CD4-positive, alpha-beta T cell treated with Interleukin-21 for 1 hour (primary cell): ENCODE data around the gene CLEC16A.

Experiments used
- DNase-seq: peaks from one replicate; pipeline ENCODE4 v3.0.0-alpha.2; 2020

Gene CLEC16A

GRCh38 chr16:11023262-11024039, 79.1 kb downstream of the CLEC16A start:
- no peak for DNase-seq

- DNase-seq: no peak
Measured at GRCh38 chr16:11024333-11025053, 80.1 kb downstream of the CLEC16A start.

DNA sequence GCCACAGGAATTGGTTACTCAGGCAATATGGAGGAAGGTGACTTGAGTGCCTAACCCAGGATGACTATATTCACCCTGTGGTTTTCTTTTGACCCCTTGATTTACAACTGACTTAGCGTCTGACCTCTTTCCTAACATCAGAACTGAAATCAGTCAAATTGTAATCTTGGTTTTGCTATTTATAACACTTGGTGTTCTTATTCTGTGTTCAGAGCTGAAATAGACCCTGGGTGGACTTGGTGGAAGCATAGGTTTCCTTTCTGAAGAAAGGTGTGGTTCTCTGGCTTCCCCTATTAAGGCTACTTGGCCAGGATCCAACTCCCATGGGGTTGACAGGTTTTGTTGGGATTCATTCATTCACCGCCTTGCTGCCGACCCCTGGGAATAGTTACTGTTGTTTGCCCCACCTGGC, 80.8 kb downstream of the CLEC16A start:
- DNase-seq: no peak

DNA sequence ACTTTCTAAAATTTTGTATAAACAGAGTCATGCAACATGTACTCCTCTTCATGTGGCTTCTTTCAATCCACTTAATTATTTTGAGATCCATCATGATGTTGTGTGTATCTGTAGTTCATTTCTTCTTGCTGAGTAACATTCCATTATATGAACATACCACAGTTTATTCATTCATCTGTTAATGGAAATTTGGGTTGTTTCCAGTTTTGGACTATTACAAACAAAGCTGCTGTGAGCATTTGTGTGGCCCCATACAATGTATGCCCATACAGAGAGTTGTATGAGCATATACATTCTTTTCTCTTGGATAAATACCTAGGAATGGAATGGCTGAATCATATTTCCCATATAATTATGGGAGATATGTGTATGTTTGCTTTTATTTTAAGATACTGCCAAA, 85.6 kb downstream of the CLEC16A start:
- no peak for DNase-seq

DNA sequence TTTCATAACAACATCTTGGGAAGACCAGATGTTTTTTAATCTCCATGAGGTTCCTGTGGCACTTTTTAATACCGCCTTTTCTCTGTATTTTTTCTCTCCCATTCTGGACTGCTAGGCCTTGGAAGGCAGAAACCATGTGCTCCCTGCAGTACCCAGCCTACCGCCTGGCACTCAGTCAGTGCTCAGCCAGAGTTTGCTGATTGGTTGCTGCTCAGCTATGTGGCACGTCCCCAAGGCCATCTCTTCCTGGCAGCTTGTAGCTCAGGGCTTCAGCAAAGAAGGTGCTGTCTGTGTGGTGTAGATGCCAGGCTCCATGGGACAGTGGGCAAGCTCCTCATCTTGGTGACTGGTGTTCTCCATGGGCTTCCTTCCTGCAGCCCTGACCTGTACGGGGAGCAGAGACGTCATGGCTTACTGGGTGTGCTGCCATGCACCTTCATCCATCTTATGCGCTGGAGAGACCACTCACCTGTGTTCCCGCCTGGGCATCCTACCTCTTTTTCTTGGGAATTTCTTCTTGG, 86.7 kb downstream of the CLEC16A start:
- DNase-seq: no peak

DNA sequence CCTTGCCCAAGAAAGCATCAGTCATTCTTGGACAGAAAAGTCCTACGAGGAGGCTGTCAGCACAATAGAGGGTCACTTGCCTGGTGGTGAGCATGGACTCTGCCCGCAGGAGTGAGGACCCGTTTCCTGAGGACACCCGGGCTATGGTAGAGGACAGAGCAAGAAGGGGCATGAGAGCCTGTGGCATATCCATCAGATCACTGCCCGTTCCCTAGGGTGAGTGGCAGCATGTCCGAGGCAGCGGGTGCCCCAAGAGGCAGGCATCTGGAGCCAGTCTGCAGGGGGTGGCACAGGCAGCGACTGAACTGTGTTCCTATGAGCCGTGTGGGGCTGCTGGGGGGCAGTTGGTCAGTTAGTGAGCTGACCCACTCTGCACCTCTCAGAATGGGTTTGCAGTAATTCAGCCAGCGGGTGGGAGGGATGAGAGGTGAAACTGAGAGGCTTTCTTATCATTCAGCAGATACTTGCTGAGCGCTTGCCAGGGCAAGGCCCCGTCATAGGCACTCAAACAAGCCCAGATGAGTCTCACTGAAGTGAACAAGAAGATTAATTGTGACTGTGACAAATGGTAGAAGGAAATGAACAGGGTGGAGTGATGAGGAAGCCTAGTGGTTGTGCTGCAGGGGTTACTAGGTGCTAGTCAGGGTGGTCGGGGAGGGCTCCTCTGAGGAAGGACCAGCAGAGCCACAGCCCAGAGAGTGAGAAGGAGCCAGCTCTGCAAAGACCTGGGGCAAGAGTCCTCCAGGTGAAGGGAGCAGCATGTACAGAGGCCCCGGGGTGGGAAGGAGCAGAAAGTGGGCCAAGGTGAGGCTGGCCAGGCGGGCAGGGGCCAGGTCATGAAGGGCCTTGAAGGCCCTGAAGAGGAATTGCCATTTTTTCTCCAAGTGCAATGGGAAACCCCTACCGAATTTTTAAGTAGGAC, 87.9 kb downstream of the CLEC16A start:
- DNase-seq: no peak

GRCh38 chr16:11032922-11033291, 88.5 kb downstream of the CLEC16A start:
- DNase-seq: no peak

GRCh38 chr16:11033629-11034420, 89.5 kb downstream of the CLEC16A start:
- no peak for DNase-seq

DNA sequence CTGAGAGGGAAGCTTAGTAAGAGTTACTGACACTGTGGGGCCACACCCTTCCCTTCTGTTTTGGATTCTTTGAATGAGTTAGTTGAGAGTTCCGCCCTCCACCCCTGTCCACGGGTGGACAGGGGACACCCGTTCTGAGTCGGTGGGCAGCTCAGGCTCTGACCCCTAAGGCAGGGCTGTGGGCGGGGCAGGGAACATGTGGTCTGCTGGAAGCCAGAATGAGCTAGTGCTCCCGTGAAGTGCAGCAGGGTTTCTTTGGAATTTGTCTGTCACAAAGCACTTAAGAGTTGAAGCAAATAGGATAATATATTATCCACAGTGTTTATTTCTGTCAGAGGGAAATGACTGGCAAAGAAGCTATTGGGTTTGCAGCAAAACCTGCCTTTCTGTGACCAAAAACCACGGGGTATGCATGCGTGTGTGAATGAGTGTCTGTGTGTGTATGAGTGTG, 90.1 kb downstream of the CLEC16A start:
- no peak for DNase-seq

DNA sequence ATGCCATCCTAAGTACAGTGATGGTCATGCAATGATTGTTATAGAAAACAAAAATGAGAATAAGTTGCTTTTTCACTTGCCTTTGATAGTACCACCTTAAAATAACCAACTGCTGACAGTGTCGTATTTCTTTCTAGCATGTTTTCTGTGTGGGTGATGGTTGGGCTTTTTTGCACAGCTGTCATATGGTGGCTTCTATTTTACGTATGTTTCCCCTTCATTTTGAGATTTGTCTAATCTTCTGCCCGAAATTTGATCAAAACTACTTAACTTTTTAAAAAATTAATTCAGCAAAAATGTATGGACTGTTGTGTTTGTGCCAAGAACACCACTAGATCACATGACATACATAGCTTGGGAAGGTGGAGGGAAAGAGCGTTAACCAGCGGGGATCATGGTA, 90.7 kb downstream of the CLEC16A start:
- no peak for DNase-seq

GRCh38 chr16:11036040-11036439, 91.7 kb downstream of the CLEC16A start:
- DNase-seq: no peak

- no peak for DNase-seq
Measured at GRCh38 chr16:11036868-11037410, 92.6 kb downstream of the CLEC16A start.

DNA sequence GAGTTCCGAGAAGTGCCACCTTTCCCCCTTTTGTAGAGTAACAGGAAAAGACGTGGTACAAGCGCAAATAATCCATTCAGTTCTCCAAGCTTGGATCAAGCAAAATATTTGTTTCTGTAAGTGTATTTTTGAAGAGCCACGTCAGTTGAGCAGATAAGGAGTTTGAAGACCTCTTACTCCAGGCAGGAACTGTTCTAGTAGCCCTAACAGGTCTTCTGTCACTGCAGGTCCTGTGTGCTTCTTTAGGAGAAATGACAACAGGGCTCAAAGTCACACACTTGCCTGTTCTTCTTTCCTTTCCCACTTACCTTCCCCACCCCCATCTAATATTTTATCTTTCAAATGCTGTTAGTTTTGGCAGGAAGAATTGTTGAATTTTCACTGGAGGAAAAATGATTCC, 93.9 kb downstream of the CLEC16A start:
- no peak for DNase-seq

DNA sequence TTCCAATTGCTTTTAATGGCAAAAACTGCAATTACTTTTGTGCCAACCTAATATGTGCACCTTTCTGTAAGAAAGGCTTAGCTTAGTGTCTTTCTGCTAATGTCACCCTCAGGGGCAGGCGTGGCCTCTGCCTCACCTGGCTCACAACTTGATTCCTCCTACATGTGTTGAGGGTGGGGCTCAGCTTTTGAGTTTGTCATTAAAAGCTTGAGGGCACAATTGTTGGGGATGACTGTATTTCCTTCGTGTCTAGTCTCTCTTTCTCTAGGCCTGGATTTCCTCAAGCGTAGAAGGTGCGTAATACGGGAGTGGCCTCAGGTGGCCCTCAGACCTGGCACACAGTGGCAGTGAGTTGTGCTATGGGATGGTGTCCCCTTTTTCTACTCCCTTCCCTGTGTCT, 94.4 kb downstream of the CLEC16A start:
- DNase-seq: no peak

GRCh38 chr16:11039726-11040125, 95.4 kb downstream of the CLEC16A start:
- no peak for DNase-seq

DNA sequence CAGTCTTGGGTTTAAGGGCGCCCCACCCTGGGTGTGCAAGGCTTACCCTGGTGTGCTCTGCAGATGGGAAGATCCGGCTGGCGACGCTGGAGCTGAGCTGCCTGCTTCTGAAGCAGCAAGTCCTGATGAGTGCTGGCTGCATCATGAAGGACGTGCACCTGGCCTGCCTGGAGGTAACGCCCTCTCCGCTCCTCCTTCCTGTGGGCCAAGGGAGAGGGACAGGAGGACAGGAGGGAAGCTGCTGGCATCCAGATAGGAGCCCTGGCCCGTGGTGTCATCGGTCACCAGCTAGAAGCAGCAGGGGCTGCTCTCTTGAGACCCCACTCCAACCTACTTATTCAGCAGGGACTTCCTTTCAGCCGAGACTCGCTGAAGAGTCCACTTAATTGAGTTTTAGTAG, 97.8 kb downstream of the CLEC16A start:
- DNase-seq: no peak

GRCh38 chr16:11045441-11045840, 101.1 kb downstream of the CLEC16A start:
- DNase-seq: no peak

DNA sequence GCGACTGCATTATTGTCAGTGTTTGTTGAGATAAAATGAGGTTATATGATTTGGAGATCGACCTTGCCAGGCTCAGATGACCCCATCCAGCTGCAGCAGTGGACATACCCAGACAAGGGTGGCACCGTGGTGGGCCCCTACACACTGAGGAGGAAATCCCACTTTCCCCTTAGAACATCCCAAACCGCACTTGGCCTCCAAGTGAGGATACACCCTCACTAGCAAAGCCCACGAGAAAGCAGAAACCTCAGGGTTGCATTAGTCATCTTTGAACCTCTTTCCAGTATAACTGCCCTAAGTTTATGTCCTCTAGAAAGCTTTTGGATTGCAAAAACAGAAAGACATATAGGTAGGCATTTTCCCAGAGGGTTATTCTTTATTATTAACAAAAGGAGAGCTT, 101.5 kb downstream of the CLEC16A start:
- no peak for DNase-seq

- no peak for DNase-seq
Measured at GRCh38 chr16:11046382-11046931, 102.1 kb downstream of the CLEC16A start.

- no peak for DNase-seq
Measured at GRCh38 chr16:11047057-11047456, 102.7 kb downstream of the CLEC16A start.

- DNase-seq: no peak
Measured at GRCh38 chr16:11047939-11048800, 103.8 kb downstream of the CLEC16A start.
